ENCODE results near the gene TCP10L. TPM values are rescaled to one million over a fixed set of nuclear protein-coding genes. Genes with fewer than 3 reads are reported as not detected.
A peak's percentile ranks its signal among the peaks of the same experiment; 100 is the strongest.

TCP10L gene
- total and polyA plus RNA-seq, 2 of the 13 experiments (the other 11 are each of a cell fraction or from before 2014, with no cell fraction given), result 0.90 to 2.4 TPM

DNA sequence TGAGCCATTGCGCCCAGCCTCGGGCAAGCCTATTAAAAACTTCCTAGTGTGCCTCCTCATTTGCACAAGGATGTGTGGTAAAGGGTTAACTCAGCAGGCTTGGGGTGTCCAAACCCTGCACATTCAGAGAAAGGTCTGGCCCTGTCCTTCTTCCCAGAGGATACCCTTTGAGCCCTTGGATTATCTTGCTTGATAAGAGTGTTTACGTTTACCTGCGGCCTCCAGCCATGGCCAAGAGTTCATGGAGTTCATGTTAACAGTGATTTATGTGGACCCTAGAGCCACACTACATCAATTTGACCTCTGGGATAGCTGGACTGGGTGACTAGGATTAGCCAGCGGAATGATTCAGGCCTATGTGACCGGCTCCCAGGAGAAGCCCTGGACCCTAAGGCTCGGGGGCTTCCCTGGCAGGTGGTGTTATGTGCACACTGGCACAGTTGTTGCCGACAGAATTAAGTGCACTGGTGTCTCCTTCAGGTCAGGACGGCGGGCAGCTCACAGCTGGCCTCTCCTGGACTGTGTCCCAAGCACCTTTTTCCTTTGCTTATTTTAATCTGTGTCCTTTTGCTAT is 7.7 kb upstream of the TCP10L start (continued):
- TF ChIP-seq CC2D1A (CRISPR knock-in tag; IDR thresholded peaks at IDR 0.05) (no peak), ZNF207 (IDR thresholded peaks at IDR 0.05; ENCODE audit: borderline replicate concordance) (no peak), NAIF1 (CRISPR knock-in tag; IDR thresholded peaks at IDR 0.05; ENCODE audit: borderline replicate concordance) (peak; percentile 34; the same call in 1 of the 2 replicates), HMGA1 (CRISPR knock-in tag; conservative IDR thresholded peaks at IDR 0.05) (no peak), NR2F2 (IDR thresholded peaks at IDR 0.05; ENCODE audit: borderline replicate concordance, low read depth) (peak; percentile 98), SETDB1 (CRISPR knock-in tag; IDR thresholded peaks at IDR 0.05; ENCODE audit: borderline replicate concordance) (no peak), FOXA1 (IDR thresholded peaks at IDR 0.05) (no peak), FOXA1 (CRISPR knock-in tag; IDR thresholded peaks at IDR 0.05) (peak; percentile 97), AKAP8 (CRISPR knock-in tag; IDR thresholded peaks at IDR 0.05) (peak; percentile 86), ZNF468 (CRISPR knock-in tag; IDR thresholded peaks at IDR 0.05) (no peak), ZNF672 (CRISPR knock-in tag; IDR thresholded peaks at IDR 0.05) (no peak), ZNF260 (CRISPR knock-in tag; IDR thresholded peaks at IDR 0.05; ENCODE audit: borderline replicate concordance, low read depth) (no peak), TBP (CRISPR knock-in tag; IDR thresholded peaks at IDR 0.05) (no peak), ZNF572 (CRISPR knock-in tag; IDR thresholded peaks at IDR 0.05) (no peak), ATF7 (IDR thresholded peaks at IDR 0.05) (no peak), ATF7 (CRISPR knock-in tag; IDR thresholded peaks at IDR 0.05) (peak; percentile 43; the same call in 1 of the 2 replicates), KAT7 (CRISPR knock-in tag; IDR thresholded peaks at IDR 0.05; ENCODE audit: borderline replicate concordance) (no peak), ZNF10 (CRISPR knock-in tag; IDR thresholded peaks at IDR 0.05; ENCODE audit: borderline replicate concordance, low read depth) (no peak), ZNF138 (CRISPR knock-in tag; IDR thresholded peaks at IDR 0.05; ENCODE audit: low read depth) (no peak), CBX2 (IDR thresholded peaks at IDR 0.05; ENCODE audit: low read depth, low read length) (no peak), CBX2 (CRISPR knock-in tag; IDR thresholded peaks at IDR 0.05; ENCODE audit: low read depth) (no peak), FOXJ3 (CRISPR knock-in tag; IDR thresholded peaks at IDR 0.05; ENCODE audit: borderline replicate concordance) (peak; percentile 92), HMG20A (CRISPR knock-in tag; IDR thresholded peaks at IDR 0.05; ENCODE audit: borderline replicate concordance) (peak; percentile 100), ZNF558 (CRISPR knock-in tag; IDR thresholded peaks at IDR 0.05; ENCODE audit: borderline replicate concordance) (no peak), SMARCE1 (IDR thresholded peaks at IDR 0.05; ENCODE audit: borderline replicate concordance) (no peak), ZNF567 (CRISPR knock-in tag; IDR thresholded peaks at IDR 0.05; ENCODE audit: borderline replicate concordance) (no peak), ZNF563 (CRISPR knock-in tag; IDR thresholded peaks at IDR 0.05) (no peak), FLYWCH1 (CRISPR knock-in tag; IDR thresholded peaks at IDR 0.05) (no peak), BCL6 (CRISPR knock-in tag; IDR thresholded peaks at IDR 0.05) (peak; percentile 97), PHB2 (IDR thresholded peaks at IDR 0.05; ENCODE audit: partially characterized antibody) (no peak)
- TF ChIP-seq, protein P1, sequence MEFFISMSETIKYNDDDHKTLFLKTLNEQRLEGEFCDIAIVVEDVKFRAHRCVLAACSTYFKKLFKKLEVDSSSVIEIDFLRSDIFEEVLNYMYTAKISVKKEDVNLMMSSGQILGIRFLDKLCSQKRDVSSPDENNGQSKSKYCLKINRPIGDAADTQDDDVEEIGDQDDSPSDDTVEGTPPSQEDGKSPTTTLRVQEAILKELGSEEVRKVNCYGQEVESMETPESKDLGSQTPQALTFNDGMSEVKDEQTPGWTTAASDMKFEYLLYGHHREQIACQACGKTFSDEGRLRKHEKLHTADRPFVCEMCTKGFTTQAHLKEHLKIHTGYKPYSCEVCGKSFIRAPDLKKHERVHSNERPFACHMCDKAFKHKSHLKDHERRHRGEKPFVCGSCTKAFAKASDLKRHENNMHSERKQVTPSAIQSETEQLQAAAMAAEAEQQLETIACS (CRISPR knock-in tag; IDR thresholded peaks at IDR 0.05), result no peak; the same call in 1 of the 2 replicates
- TF ChIP-seq, protein P2, sequence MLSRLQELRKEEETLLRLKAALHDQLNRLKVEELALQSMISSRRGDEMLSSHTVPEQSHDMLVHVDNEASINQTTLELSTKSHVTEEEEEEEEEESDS (CRISPR knock-in tag; IDR thresholded peaks at IDR 0.05; ENCODE audit: borderline replicate concordance), result 0 out of 2 replicates have a peak, but pooled peaks have one; percentile 76
- TF ChIP-seq, protein P3, sequence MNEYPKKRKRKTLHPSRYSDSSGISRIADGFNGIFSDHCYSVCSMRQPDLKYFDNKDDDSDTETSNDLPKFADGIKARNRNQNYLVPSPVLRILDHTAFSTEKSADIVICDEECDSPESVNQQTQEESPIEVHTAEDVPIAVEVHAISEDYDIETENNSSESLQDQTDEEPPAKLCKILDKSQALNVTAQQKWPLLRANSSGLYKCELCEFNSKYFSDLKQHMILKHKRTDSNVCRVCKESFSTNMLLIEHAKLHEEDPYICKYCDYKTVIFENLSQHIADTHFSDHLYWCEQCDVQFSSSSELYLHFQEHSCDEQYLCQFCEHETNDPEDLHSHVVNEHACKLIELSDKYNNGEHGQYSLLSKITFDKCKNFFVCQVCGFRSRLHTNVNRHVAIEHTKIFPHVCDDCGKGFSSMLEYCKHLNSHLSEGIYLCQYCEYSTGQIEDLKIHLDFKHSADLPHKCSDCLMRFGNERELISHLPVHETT (CRISPR knock-in tag; conservative IDR thresholded peaks at IDR 0.05), result no peak

Measured in HepG2 (cell line).